Endothelial cell of umbilical vein (primary cell): ENCODE measurements around the gene FAM180A.

ENCODE experiments used
- EZH2 ChIP-seq: IDR thresholded peaks from 2 replicates; pipeline ENCODE4 v1.6.1; 2012; ENCODE audit warnings: borderline replicate concordance, low read depth, mild to moderate bottlenecking, moderate library complexity, low read length, inconsistent platforms; ENCODE audit not compliant: severe bottlenecking
- POLR2A ChIP-seq: IDR thresholded peaks from 2 replicates; pipeline ENCODE4 v1.6.1; 2012; ENCODE audit warnings: low read depth, mild to moderate bottlenecking, control low read depth, low read length
- TF ChIP-seq, protein P1 (sequence below), 2 donors: IDR thresholded peaks; 1 replicate in 1 of 2; 2 replicates in 1 of 2; pipeline ENCODE4 v1.5.1; 2011; ENCODE audit warnings: low read length in 2 of 2, mild to moderate bottlenecking in 2 of 2, moderate library complexity in 2 of 2, control low read depth in 1 of 2, inconsistent platforms in 1 of 2, low read depth in 1 of 2; ENCODE audit not compliant: insufficient read depth in 1 of 2; ENCODE audit errors: extremely low read depth in 1 of 2

DNA sequence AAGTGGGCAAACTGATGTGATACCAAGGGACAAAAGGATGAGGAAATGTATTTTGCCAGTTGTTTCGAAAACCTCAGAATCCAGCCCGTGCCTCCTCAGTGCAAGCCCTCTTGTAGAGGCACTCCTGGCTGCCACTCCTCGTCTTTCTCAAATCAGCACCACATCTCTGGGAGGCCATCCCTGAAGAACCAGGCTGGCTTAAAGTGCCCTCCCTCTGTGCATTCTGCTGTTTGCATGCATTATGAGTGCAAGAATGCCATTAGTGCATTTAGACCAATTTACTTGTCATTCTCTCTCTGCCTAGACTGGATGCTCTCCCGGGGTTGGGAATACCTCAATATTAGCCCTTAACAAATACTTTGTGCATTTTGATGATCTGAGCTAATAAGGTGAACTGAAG, 19.9 kb upstream of the FAM180A start:
- TF ChIP-seq, protein P1, sequence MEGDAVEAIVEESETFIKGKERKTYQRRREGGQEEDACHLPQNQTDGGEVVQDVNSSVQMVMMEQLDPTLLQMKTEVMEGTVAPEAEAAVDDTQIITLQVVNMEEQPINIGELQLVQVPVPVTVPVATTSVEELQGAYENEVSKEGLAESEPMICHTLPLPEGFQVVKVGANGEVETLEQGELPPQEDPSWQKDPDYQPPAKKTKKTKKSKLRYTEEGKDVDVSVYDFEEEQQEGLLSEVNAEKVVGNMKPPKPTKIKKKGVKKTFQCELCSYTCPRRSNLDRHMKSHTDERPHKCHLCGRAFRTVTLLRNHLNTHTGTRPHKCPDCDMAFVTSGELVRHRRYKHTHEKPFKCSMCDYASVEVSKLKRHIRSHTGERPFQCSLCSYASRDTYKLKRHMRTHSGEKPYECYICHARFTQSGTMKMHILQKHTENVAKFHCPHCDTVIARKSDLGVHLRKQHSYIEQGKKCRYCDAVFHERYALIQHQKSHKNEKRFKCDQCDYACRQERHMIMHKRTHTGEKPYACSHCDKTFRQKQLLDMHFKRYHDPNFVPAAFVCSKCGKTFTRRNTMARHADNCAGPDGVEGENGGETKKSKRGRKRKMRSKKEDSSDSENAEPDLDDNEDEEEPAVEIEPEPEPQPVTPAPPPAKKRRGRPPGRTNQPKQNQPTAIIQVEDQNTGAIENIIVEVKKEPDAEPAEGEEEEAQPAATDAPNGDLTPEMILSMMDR (IDR thresholded peaks at IDR 0.05; ENCODE audit: extremely low read depth in 1 of 2, insufficient read depth in 1 of 2, low read depth in 1 of 2, low read length in 2 of 2), result no peak
- TF ChIP-seq POLR2A, result no peak
- no peak for TF ChIP-seq EZH2
